ENCODE results near the gene ARL2BP. TPM values are rescaled to one million over a fixed set of nuclear protein-coding genes. Genes with fewer than 3 reads are reported as not detected.

Gene ARL2BP
- total RNA-seq, 1 experiment from 2014 or later: 10.6 TPM

- TF ChIP-seq E2F4 (CRISPR knock-in tag; IDR thresholded peaks at IDR 0.05; ENCODE audit: borderline replicate concordance, low read depth): no peak
- no peak for TF ChIP-seq MXD4 (CRISPR knock-in tag; IDR thresholded peaks at IDR 0.05; ENCODE audit: borderline replicate concordance)
- no peak for TF ChIP-seq AR (CRISPR knock-in tag; IDR thresholded peaks at IDR 0.05)
- no peak for TF ChIP-seq FOXP1 (CRISPR knock-in tag; IDR thresholded peaks at IDR 0.05; ENCODE audit: borderline replicate concordance)
- no peak for TF ChIP-seq ZNF317 (CRISPR knock-in tag; IDR thresholded peaks at IDR 0.05; ENCODE audit: borderline replicate concordance, low read depth)
- TF ChIP-seq NFATC4 (CRISPR knock-in tag; IDR thresholded peaks at IDR 0.05): no peak
- TF ChIP-seq JUN (CRISPR knock-in tag; IDR thresholded peaks at IDR 0.05): no peak
- TF ChIP-seq ZNF423 (CRISPR knock-in tag; IDR thresholded peaks at IDR 0.05): no peak
- TF ChIP-seq STAT6 (CRISPR knock-in tag; conservative IDR thresholded peaks at IDR 0.05; ENCODE audit: low read depth): no peak
- no peak for TF ChIP-seq ZBTB21 (CRISPR knock-in tag; IDR thresholded peaks at IDR 0.05; ENCODE audit: borderline replicate concordance)
These were observed 35.3 kb upstream of the ARL2BP start (continued) for GRCh38 chr16:57209780-57210179.

- DNase-seq (ENCODE audit: low spot score) (no peak), ATAC-seq (no peak)
- CTCF ChIA-PET: interaction anchor here (0.6 kb wide), 1 partner anchor 120 kb away, joined by 4 read pairs; no protein-coding TSS in a partner anchor
- Mint-ChIP-seq H3K4me3 (no peak overlapping the region), H3K27ac (no peak overlapping the region), H3K9me3 (no peaks in the 10 kb centered on the region), H3K36me3 (peaks cover 55% of the 10 kb centered on the region), H3K27me3 (ENCODE audit: low read depth) (no peaks in the 10 kb centered on the region), H3K4me1 (no peaks in the 10 kb centered on the region)
- POLR2A ChIA-PET: no interaction called here
- TF ChIP-seq ZNF232 (CRISPR knock-in tag; IDR thresholded peaks at IDR 0.05) (no peak), CDX4 (CRISPR knock-in tag; IDR thresholded peaks at IDR 0.05; ENCODE audit: borderline replicate concordance) (no peak), CREM (CRISPR knock-in tag; IDR thresholded peaks at IDR 0.05) (no peak), ZMAT4 (CRISPR knock-in tag; IDR thresholded peaks at IDR 0.05) (no peak), ARID4B (CRISPR knock-in tag; IDR thresholded peaks at IDR 0.05; ENCODE audit: borderline replicate concordance) (no peak), GTF2I (CRISPR knock-in tag; conservative IDR thresholded peaks at IDR 0.05) (no peak), SMAD4 (CRISPR knock-in tag; IDR thresholded peaks at IDR 0.05) (no peak), ESRRA (CRISPR knock-in tag; IDR thresholded peaks at IDR 0.05; ENCODE audit: borderline replicate concordance) (no peak), MLX (CRISPR knock-in tag; IDR thresholded peaks at IDR 0.05) (no peak), FOXP1 (CRISPR knock-in tag; IDR thresholded peaks at IDR 0.05; ENCODE audit: borderline replicate concordance) (no peak), ZNF671 (CRISPR knock-in tag; IDR thresholded peaks at IDR 0.05) (no peak), ERG (CRISPR knock-in tag; IDR thresholded peaks at IDR 0.05) (no peak), ZNF219 (CRISPR knock-in tag; IDR thresholded peaks at IDR 0.05; ENCODE audit: borderline replicate concordance) (no peak)
These were observed 31.6 kb upstream of the ARL2BP start for GRCh38 chr16:57213462-57213861.

Data from WTC11 (cell line).